Measurements from ENCODE around the gene ATXN2.

ATXN2 gene

GRCh38 chr12:111582133-111582747 lies 16.9 kb downstream of the ATXN2 start:
- Histone ChIP-seq H3K27me3 (ENCODE audit: control insufficient read depth, insufficient read depth, low read length) (no peaks in the 10 kb centered on the region), H3K4me3 (ENCODE audit: low read length) (no peak overlapping the region), H3K36me3 (ENCODE audit: insufficient read depth, low read length) (no peaks in the 10 kb centered on the region), H3K4me2 (ENCODE audit: low read length) (no peak overlapping the region), H3K9me3 (replicated peaks; ENCODE audit: low read length) (no peaks in the 10 kb centered on the region), H3K9ac (ENCODE audit: low read depth, low read length) (no peak overlapping the region), H3K4me1 (ENCODE audit: control insufficient read depth, insufficient read depth, low read length) (peaks cover 22% of the 10 kb centered on the region)

- no peak overlapping the region for H3K4me2 ChIP-seq (ENCODE audit: low read length)
- no peaks in the 10 kb centered on the region for H3K9me3 ChIP-seq (replicated peaks; ENCODE audit: low read length)
- no peaks in the 10 kb centered on the region for H3K36me3 ChIP-seq (ENCODE audit: insufficient read depth, low read length)
- H3K4me3 ChIP-seq (ENCODE audit: low read length), result no peak overlapping the region
- H3K9ac ChIP-seq (ENCODE audit: low read depth, low read length), result no peak overlapping the region
- H3K4me1 ChIP-seq (ENCODE audit: control insufficient read depth, insufficient read depth, low read length), result peaks cover 22% of the 10 kb centered on the region
- no peaks in the 10 kb centered on the region for H3K27me3 ChIP-seq (ENCODE audit: control insufficient read depth, insufficient read depth, low read length)
Measured at GRCh38 chr12:111581434-111582132, 17.5 kb downstream of the ATXN2 start.

GRCh38 chr12:111580737-111581136 lies 18.4 kb downstream of the ATXN2 start:
- Histone ChIP-seq H3K36me3 (ENCODE audit: insufficient read depth, low read length) (no peaks in the 10 kb centered on the region), H3K9ac (ENCODE audit: low read depth, low read length) (no peak overlapping the region), H3K4me1 (ENCODE audit: control insufficient read depth, insufficient read depth, low read length) (peaks cover 22% of the 10 kb centered on the region), H3K4me3 (ENCODE audit: low read length) (no peak overlapping the region), H3K9me3 (replicated peaks; ENCODE audit: low read length) (no peaks in the 10 kb centered on the region), H3K4me2 (ENCODE audit: low read length) (no peak overlapping the region), H3K27me3 (ENCODE audit: control insufficient read depth, insufficient read depth, low read length) (no peaks in the 10 kb centered on the region)

- no peak overlapping the region for H3K4me3 ChIP-seq (ENCODE audit: low read length)
- H3K9me3 ChIP-seq (replicated peaks; ENCODE audit: low read length), result no peaks in the 10 kb centered on the region
- H3K4me2 ChIP-seq (ENCODE audit: low read length), result no peak overlapping the region
- H3K36me3 ChIP-seq (ENCODE audit: insufficient read depth, low read length), result peaks cover 5% of the 10 kb centered on the region
- peaks cover 18% of the 10 kb centered on the region for H3K4me1 ChIP-seq (ENCODE audit: control insufficient read depth, insufficient read depth, low read length)
- H3K27me3 ChIP-seq (ENCODE audit: control insufficient read depth, insufficient read depth, low read length), result no peaks in the 10 kb centered on the region
- H3K9ac ChIP-seq (ENCODE audit: low read depth, low read length), result no peak overlapping the region
Measured at GRCh38 chr12:111580119-111580425, 19.0 kb downstream of the ATXN2 start.

- Histone ChIP-seq H3K9ac (ENCODE audit: low read depth, low read length) (no peak overlapping the region), H3K36me3 (ENCODE audit: insufficient read depth, low read length) (peaks cover 6% of the 10 kb centered on the region), H3K9me3 (replicated peaks; ENCODE audit: low read length) (no peaks in the 10 kb centered on the region), H3K4me2 (ENCODE audit: low read length) (no peak overlapping the region), H3K4me3 (ENCODE audit: low read length) (no peak overlapping the region), H3K27me3 (ENCODE audit: control insufficient read depth, insufficient read depth, low read length) (no peaks in the 10 kb centered on the region), H3K4me1 (ENCODE audit: control insufficient read depth, insufficient read depth, low read length) (peaks cover 16% of the 10 kb centered on the region)
Measured at GRCh38 chr12:111578971-111579340, 20.2 kb downstream of the ATXN2 start.

- Histone ChIP-seq H3K36me3 (ENCODE audit: insufficient read depth, low read length) (peaks cover 6% of the 10 kb centered on the region), H3K27me3 (ENCODE audit: control insufficient read depth, insufficient read depth, low read length) (no peaks in the 10 kb centered on the region), H3K4me2 (ENCODE audit: low read length) (peak overlapping the region; percentile 0), H3K9ac (ENCODE audit: low read depth, low read length) (no peak overlapping the region), H3K4me1 (ENCODE audit: control insufficient read depth, insufficient read depth, low read length) (peaks cover 16% of the 10 kb centered on the region), H3K9me3 (replicated peaks; ENCODE audit: low read length) (no peaks in the 10 kb centered on the region), H3K4me3 (ENCODE audit: low read length) (no peak overlapping the region)
Measured at GRCh38 chr12:111578276-111578970, 20.7 kb downstream of the ATXN2 start.

- Histone ChIP-seq H3K36me3 (ENCODE audit: insufficient read depth, low read length) (peaks cover 6% of the 10 kb centered on the region), H3K27me3 (ENCODE audit: control insufficient read depth, insufficient read depth, low read length) (no peaks in the 10 kb centered on the region), H3K9ac (ENCODE audit: low read depth, low read length) (no peak overlapping the region), H3K9me3 (replicated peaks; ENCODE audit: low read length) (no peaks in the 10 kb centered on the region), H3K4me2 (ENCODE audit: low read length) (no peak overlapping the region), H3K4me3 (ENCODE audit: low read length) (no peak overlapping the region), H3K4me1 (ENCODE audit: control insufficient read depth, insufficient read depth, low read length) (peaks cover 33% of the 10 kb centered on the region)
Measured at GRCh38 chr12:111574797-111575443, 24.2 kb downstream of the ATXN2 start.

- Histone ChIP-seq H3K27me3 (ENCODE audit: control insufficient read depth, insufficient read depth, low read length) (no peaks in the 10 kb centered on the region), H3K9me3 (replicated peaks; ENCODE audit: low read length) (no peaks in the 10 kb centered on the region), H3K4me3 (ENCODE audit: low read length) (no peak overlapping the region), H3K4me1 (ENCODE audit: control insufficient read depth, insufficient read depth, low read length) (peaks cover 41% of the 10 kb centered on the region), H3K36me3 (ENCODE audit: insufficient read depth, low read length) (peaks cover 6% of the 10 kb centered on the region), H3K4me2 (ENCODE audit: low read length) (no peak overlapping the region), H3K9ac (ENCODE audit: low read depth, low read length) (no peak overlapping the region)
Measured at GRCh38 chr12:111573476-111573875, 25.6 kb downstream of the ATXN2 start.

- Histone ChIP-seq H3K27me3 (ENCODE audit: control insufficient read depth, insufficient read depth, low read length) (no peaks in the 10 kb centered on the region), H3K4me1 (ENCODE audit: control insufficient read depth, insufficient read depth, low read length) (peaks cover 32% of the 10 kb centered on the region), H3K4me2 (ENCODE audit: low read length) (peak overlapping the region; percentile 66), H3K9me3 (replicated peaks; ENCODE audit: low read length) (no peaks in the 10 kb centered on the region), H3K36me3 (ENCODE audit: insufficient read depth, low read length) (peaks cover 3% of the 10 kb centered on the region), H3K4me3 (ENCODE audit: low read length) (peak overlapping the region; percentile 23), H3K9ac (ENCODE audit: low read depth, low read length) (peak overlapping the region; percentile 47)
Measured at GRCh38 chr12:111570084-111570961, 28.8 kb downstream of the ATXN2 start.

GRCh38 chr12:111569363-111570083 lies 29.6 kb downstream of the ATXN2 start:
- Histone ChIP-seq H3K36me3 (ENCODE audit: insufficient read depth, low read length) (no peaks in the 10 kb centered on the region), H3K9me3 (replicated peaks; ENCODE audit: low read length) (no peaks in the 10 kb centered on the region), H3K4me2 (ENCODE audit: low read length) (peak overlapping the region; percentile 66), H3K27me3 (ENCODE audit: control insufficient read depth, insufficient read depth, low read length) (no peaks in the 10 kb centered on the region), H3K9ac (ENCODE audit: low read depth, low read length) (no peak overlapping the region), H3K4me3 (ENCODE audit: low read length) (peak overlapping the region; percentile 57), H3K4me1 (ENCODE audit: control insufficient read depth, insufficient read depth, low read length) (peaks cover 32% of the 10 kb centered on the region)

All from skeletal muscle satellite cell (primary cell).